ENCODE results near the gene PHF8. TPM values are rescaled to one million over a fixed set of nuclear protein-coding genes. Genes with fewer than 3 reads are reported as not detected.

The PHF8 gene
- total RNA-seq, 3 donors from 2014 or later: 25.3 to 43.5 (median 32.8) TPM

GRCh38 chrX:53950130-53950733 is 94.0 kb downstream of the PHF8 start:
- Histone ChIP-seq H3K27ac (no peak overlapping the region), H3K9me3 (no peaks in the 10 kb centered on the region), H3K36me3 (no peaks in the 10 kb centered on the region), H3K4me1 (no peaks in the 10 kb centered on the region), H3K4me3 (no peak overlapping the region), H3K27me3 (no peaks in the 10 kb centered on the region)
- intact Hi-C loops (cut with DNase I; ENCODE audit: low total_unique reads): no loop called here
- no peak for TF ChIP-seq POLR2A (IDR thresholded peaks at IDR 0.05)
- no peak for TF ChIP-seq CTCF (IDR thresholded peaks at IDR 0.05)
- no peak for TF ChIP-seq POLR2AphosphoS5 (IDR thresholded peaks at IDR 0.05)
- no peak for DNase-seq (ENCODE audit: low spot score in 2 of 2)

GRCh38 chrX:53940180-53940579 is 104.1 kb downstream of the PHF8 start:
- Histone ChIP-seq H3K36me3 (no peaks in the 10 kb centered on the region), H3K27ac (no peak overlapping the region), H3K27me3 (peaks cover 0 to 13% of the 10 kb centered on the region in 2 donors), H3K4me3 (no peak overlapping the region), H3K4me1 (no peaks in the 10 kb centered on the region), H3K9me3 (no peaks in the 10 kb centered on the region)
- intact Hi-C loops (cut with DNase I; ENCODE audit: low total_unique reads): no loop called here
- DNase-seq (ENCODE audit: low spot score in 2 of 2): no peak
- TF ChIP-seq CTCF (IDR thresholded peaks at IDR 0.05): no peak

GRCh38 chrX:53939127-53939526 is 105.1 kb downstream of the PHF8 start:
- no peak for DNase-seq (ENCODE audit: low spot score in 2 of 2)
- Histone ChIP-seq H3K9me3 (no peaks in the 10 kb centered on the region), H3K4me1 (no peaks in the 10 kb centered on the region), H3K27me3 (peaks cover 0 to 11% of the 10 kb centered on the region in 2 donors), H3K36me3 (no peaks in the 10 kb centered on the region), H3K27ac (no peak overlapping the region), H3K4me3 (no peak overlapping the region)
- intact Hi-C loops (cut with DNase I; ENCODE audit: low total_unique reads): no loop called here
- no peak for TF ChIP-seq POLR2AphosphoS5 (IDR thresholded peaks at IDR 0.05)
- no peak for TF ChIP-seq POLR2A (IDR thresholded peaks at IDR 0.05)

- TF ChIP-seq POLR2A (IDR thresholded peaks at IDR 0.05): no peak
- TF ChIP-seq POLR2AphosphoS5 (IDR thresholded peaks at IDR 0.05): no peak
- TF ChIP-seq CTCF (IDR thresholded peaks at IDR 0.05): no peak
- intact Hi-C loops (cut with DNase I; ENCODE audit: low total_unique reads): no loop called here
Observed at GRCh38 chrX:53930515-53931380, 113.5 kb downstream of the PHF8 start.

GRCh38 chrX:53926030-53926429 is 118.2 kb downstream of the PHF8 start:
- no peak for TF ChIP-seq POLR2AphosphoS5 (IDR thresholded peaks at IDR 0.05)
- no peak for TF ChIP-seq POLR2A (IDR thresholded peaks at IDR 0.05)
- no peak for TF ChIP-seq CTCF (IDR thresholded peaks at IDR 0.05)
- no peak for DNase-seq (ENCODE audit: low spot score in 2 of 2)
- intact Hi-C loops (cut with DNase I; ENCODE audit: low total_unique reads): no loop called here
- Histone ChIP-seq H3K27me3 (peaks cover 0 to 25% of the 10 kb centered on the region in 2 donors), H3K27ac (no peak overlapping the region), H3K4me3 (no peak overlapping the region), H3K4me1 (no peaks in the 10 kb centered on the region), H3K36me3 (no peaks in the 10 kb centered on the region), H3K9me3 (no peaks in the 10 kb centered on the region)

More at GRCh38 chrX:53930515-53931380, 113.5 kb downstream of the PHF8 start:
- Histone ChIP-seq H3K36me3 (no peaks in the 10 kb centered on the region), H3K4me3 (no peak overlapping the region), H3K27me3 (peaks cover 0 to 14% of the 10 kb centered on the region in 2 donors), H3K9me3 (no peaks in the 10 kb centered on the region), H3K27ac (no peak overlapping the region), H3K4me1 (no peaks in the 10 kb centered on the region)
- DNase-seq (ENCODE audit: low spot score in 2 of 2): no peak

Data from breast epithelium (tissue), 4 donors.